Measurements from ENCODE around the gene P2RY1. TPM values are rescaled to one million over a fixed set of nuclear protein-coding genes. Genes with fewer than 3 reads are reported as not detected.

The P2RY1 gene, protein sequence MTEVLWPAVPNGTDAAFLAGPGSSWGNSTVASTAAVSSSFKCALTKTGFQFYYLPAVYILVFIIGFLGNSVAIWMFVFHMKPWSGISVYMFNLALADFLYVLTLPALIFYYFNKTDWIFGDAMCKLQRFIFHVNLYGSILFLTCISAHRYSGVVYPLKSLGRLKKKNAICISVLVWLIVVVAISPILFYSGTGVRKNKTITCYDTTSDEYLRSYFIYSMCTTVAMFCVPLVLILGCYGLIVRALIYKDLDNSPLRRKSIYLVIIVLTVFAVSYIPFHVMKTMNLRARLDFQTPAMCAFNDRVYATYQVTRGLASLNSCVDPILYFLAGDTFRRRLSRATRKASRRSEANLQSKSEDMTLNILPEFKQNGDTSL
- polyA plus RNA-seq = 0.45 to 1.1 TPM (median 1.1 TPM) in 3 replicates
- 1.4 TPM for polyA plus RNA-seq (2011; ENCODE audit: low read depth)
- 0.35 and 0.45 TPM in 2 replicates for polyA plus RNA-seq (2011; cell fraction: cytosol; rRNA removed)
- polyA plus RNA-seq (2011; cell fraction: nucleus; rRNA removed) = 1.5 TPM in 2 replicates
- 0.52 and 2.8 TPM in 2 replicates for polyA plus RNA-seq (2012; ENCODE audit: low replicate concordance)
- polyA minus RNA-seq = 0.79 to 1.9 TPM (median 1.7 TPM) in 3 replicates
- polyA minus RNA-seq (2011; cell fraction: cytosol; rRNA and poly(A)+ RNA removed) = 1.5 TPM
- 1.5 and 2.9 TPM in 2 replicates for polyA minus RNA-seq (2011; cell fraction: nucleus; rRNA and poly(A)+ RNA removed)

DNA sequence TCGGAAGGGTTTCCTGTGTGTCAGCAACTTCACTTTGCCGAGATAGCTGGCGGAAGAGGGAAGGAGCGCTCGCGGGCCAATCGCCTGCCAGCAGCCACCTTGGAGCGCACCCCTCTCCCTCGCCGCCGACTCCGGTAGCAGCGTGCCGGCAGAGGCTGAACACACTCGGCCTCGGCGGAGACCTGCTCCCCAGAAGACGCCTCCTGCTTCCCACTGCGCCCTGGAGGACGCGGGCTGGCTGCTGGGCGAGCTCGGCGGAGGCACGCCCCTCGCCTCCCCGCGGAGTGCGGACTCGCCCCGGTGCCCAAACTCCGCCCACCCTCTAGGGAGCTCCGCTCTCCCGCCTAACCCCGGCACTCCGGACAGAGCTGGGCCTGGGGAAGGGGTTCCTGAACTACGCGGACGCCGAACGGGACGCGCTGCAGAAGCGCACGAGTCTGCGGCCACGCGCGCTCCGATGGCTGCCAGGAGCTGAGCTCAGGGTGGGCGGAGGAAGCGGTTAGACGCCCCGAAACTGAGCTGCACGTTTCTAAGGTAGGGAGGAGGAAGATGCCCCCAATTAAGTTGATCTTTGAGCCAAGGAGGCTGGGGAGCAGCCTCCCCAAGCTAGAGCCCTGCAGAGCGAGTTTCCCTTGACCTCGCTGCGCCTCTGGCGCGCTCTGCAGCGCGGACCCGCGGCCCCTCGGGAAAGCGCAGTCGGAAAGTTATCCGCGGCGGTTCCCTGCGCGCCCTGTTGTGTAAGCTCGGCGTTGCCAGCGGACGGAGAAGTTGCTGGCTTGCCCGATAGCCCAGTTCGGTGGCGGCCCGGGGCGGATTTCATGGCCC lies at the start of gene P2RY1:
P2RY1 (plus strand) TSS at position 356 of the 825 bp plus-strand sequence. CDS start 652 bp downstream, outside the sequence.
- H3K4me2 ChIP-seq (ENCODE audit: control insufficient read depth, extremely low read depth, insufficient read depth, low read depth, low read length) = peak within 1 kb of the TSS; percentile 94
- peak; percentile 74 for FAIRE-seq
- no peaks in the 10 kb centered on the region for H3K36me3 ChIP-seq (ENCODE audit: control insufficient read depth in 2 of 2, extremely low read depth in 1 of 2, insufficient read depth in 2 of 2, low read length in 2 of 2)
- H3K9me1 ChIP-seq (ENCODE audit: control insufficient read depth, extremely low read depth, insufficient read depth, low read length) = no peaks in the 10 kb centered on the region
- peak within 1 kb of the TSS; percentile 99 for H2AFZ ChIP-seq (ENCODE audit: control insufficient read depth, low read length)
- no peaks in the 10 kb centered on the region for H3K9me3 ChIP-seq (ENCODE audit: control insufficient read depth, low read depth, low read length)
- DNase-seq (ENCODE audit: low read depth, low spot score) = no peak
- H3K79me2 ChIP-seq (ENCODE audit: control insufficient read depth, insufficient read depth, low read length) = no peaks in the 10 kb centered on the region
- peak within 1 kb of the TSS; percentile 78 for H3K9ac ChIP-seq (ENCODE audit: control insufficient read depth, extremely low read depth, insufficient read depth, low read length)
- TF ChIP-seq, protein P1, sequence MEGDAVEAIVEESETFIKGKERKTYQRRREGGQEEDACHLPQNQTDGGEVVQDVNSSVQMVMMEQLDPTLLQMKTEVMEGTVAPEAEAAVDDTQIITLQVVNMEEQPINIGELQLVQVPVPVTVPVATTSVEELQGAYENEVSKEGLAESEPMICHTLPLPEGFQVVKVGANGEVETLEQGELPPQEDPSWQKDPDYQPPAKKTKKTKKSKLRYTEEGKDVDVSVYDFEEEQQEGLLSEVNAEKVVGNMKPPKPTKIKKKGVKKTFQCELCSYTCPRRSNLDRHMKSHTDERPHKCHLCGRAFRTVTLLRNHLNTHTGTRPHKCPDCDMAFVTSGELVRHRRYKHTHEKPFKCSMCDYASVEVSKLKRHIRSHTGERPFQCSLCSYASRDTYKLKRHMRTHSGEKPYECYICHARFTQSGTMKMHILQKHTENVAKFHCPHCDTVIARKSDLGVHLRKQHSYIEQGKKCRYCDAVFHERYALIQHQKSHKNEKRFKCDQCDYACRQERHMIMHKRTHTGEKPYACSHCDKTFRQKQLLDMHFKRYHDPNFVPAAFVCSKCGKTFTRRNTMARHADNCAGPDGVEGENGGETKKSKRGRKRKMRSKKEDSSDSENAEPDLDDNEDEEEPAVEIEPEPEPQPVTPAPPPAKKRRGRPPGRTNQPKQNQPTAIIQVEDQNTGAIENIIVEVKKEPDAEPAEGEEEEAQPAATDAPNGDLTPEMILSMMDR (optimal IDR thresholded peaks at IDR 0.05 in 1 of 3, IDR thresholded peaks at IDR 0.05 in 1 of 3, conservative IDR thresholded peaks at IDR 0.05 in 1 of 3; ENCODE audit: extremely low read depth in 1 of 3, insufficient read depth in 2 of 3, low read length in 3 of 3) = peak; percentile 42 to 63 (median 51)
- TF ChIP-seq EZH2 (IDR thresholded peaks at IDR 0.05; ENCODE audit: low read length) = no peak
- H4K20me1 ChIP-seq (ENCODE audit: control insufficient read depth, extremely low read depth, insufficient read depth, low read length) = no peaks in the 10 kb centered on the region
- peaks cover 3% of the 10 kb centered on the region for H3K27me3 ChIP-seq (ENCODE audit: control insufficient read depth, extremely low read depth, insufficient read depth, low read length)
- peak within 1 kb of the TSS; percentile 67 for H3K27ac ChIP-seq (ENCODE audit: control insufficient read depth, insufficient read depth, low read length)
- H3K4me1 ChIP-seq (ENCODE audit: control insufficient read depth, extremely low read depth, insufficient read depth, low read length) = peaks cover 15% of the 10 kb centered on the region
- dilution Hi-C loops (cut with MboI; ENCODE audit: extremely low pct_ligation_motif_present, low sequenced_read_pairs) = no loop called here
- peak within 1 kb of the TSS; percentile 56 to 93 (median 88) for H3K4me3 ChIP-seq (ENCODE audit: control insufficient read depth in 2 of 3, extremely low read depth in 1 of 3, insufficient read depth in 2 of 3, low read depth in 1 of 3, low read length in 3 of 3)

- no peak for FAIRE-seq
- Histone ChIP-seq H4K20me1 (ENCODE audit: control insufficient read depth, extremely low read depth, insufficient read depth, low read length) (no peaks in the 10 kb centered on the region), H3K4me3 (ENCODE audit: control insufficient read depth in 2 of 3, extremely low read depth in 1 of 3, insufficient read depth in 2 of 3, low read depth in 1 of 3, low read length in 3 of 3) (no peak overlapping the region), H3K36me3 (ENCODE audit: control insufficient read depth in 2 of 2, extremely low read depth in 1 of 2, insufficient read depth in 2 of 2, low read length in 2 of 2) (no peaks in the 10 kb centered on the region), H3K9me3 (ENCODE audit: control insufficient read depth, low read depth, low read length) (no peaks in the 10 kb centered on the region), H2AFZ (ENCODE audit: control insufficient read depth, low read length) (no peak overlapping the region), H3K27ac (ENCODE audit: control insufficient read depth, insufficient read depth, low read length) (no peak overlapping the region), H3K27me3 (ENCODE audit: control insufficient read depth, extremely low read depth, insufficient read depth, low read length) (no peaks in the 10 kb centered on the region), H3K9me1 (ENCODE audit: control insufficient read depth, extremely low read depth, insufficient read depth, low read length) (no peaks in the 10 kb centered on the region), H3K4me2 (ENCODE audit: control insufficient read depth, extremely low read depth, insufficient read depth, low read depth, low read length) (no peak overlapping the region), H3K4me1 (ENCODE audit: control insufficient read depth, extremely low read depth, insufficient read depth, low read length) (no peaks in the 10 kb centered on the region), H3K9ac (ENCODE audit: control insufficient read depth, extremely low read depth, insufficient read depth, low read length) (no peak overlapping the region), H3K79me2 (ENCODE audit: control insufficient read depth, insufficient read depth, low read length) (no peaks in the 10 kb centered on the region)
- TF ChIP-seq, protein P1 (optimal IDR thresholded peaks at IDR 0.05 in 1 of 3, IDR thresholded peaks at IDR 0.05 in 1 of 3, conservative IDR thresholded peaks at IDR 0.05 in 1 of 3; ENCODE audit: extremely low read depth in 1 of 3, insufficient read depth in 2 of 3, low read length in 3 of 3) = no peak
- no peak for TF ChIP-seq EZH2 (IDR thresholded peaks at IDR 0.05; ENCODE audit: low read length)
- DNase-seq (ENCODE audit: low read depth, low spot score) = no peak
- dilution Hi-C loops (cut with MboI; ENCODE audit: extremely low pct_ligation_motif_present, low sequenced_read_pairs) = no loop called here
These were observed 47.8 kb upstream of the P2RY1 start for GRCh38 chr3:152786977-152787681.
